NCI-H82 treated with DMSO at 0.1 percent for 48 hours (cell line): ENCODE results near the gene ACP3.
A peak's percentile ranks its signal among the peaks of the same experiment; 100 is the strongest.
"Not testable (repeated sequence)": the region's sequence is repeated elsewhere in the genome, so short reads cannot be mapped to it uniquely, and the experiment has no call there.

ENCODE experiments used
- DNase-seq: peaks from one replicate; lab custom pipeline; 2025; ENCODE audit not compliant: unreplicated experiment; lab: John Stamatoyannopoulos, UW

Gene ACP3

GRCh38 chr3:132356568-132356967 lies 39.4 kb downstream of the ACP3 start:
- no peak for DNase-seq

GRCh38 chr3:132360717-132361116 lies 43.5 kb downstream of the ACP3 start:
- no peak for DNase-seq

- DNase-seq: no peak
Measured at GRCh38 chr3:132362329-132362728, 45.1 kb downstream of the ACP3 start.

- DNase-seq: no peak
Measured at GRCh38 chr3:132368515-132368914, 51.3 kb downstream of the ACP3 start.

GRCh38 chr3:132368962-132369361 lies 51.8 kb downstream of the ACP3 start:
- no peak for DNase-seq

- not testable (repeated sequence) for DNase-seq
Measured at GRCh38 chr3:132376945-132377354, 59.7 kb downstream of the ACP3 start.

- DNase-seq: no peak
Measured at GRCh38 chr3:132378048-132378762, 61.0 kb downstream of the ACP3 start.

GRCh38 chr3:132378846-132379245 lies 61.6 kb downstream of the ACP3 start:
- DNase-seq: no peak

GRCh38 chr3:132380920-132381319 lies 63.7 kb downstream of the ACP3 start:
- no peak for DNase-seq

- DNase-seq: no peak
Measured at GRCh38 chr3:132381348-132381944, 64.2 kb downstream of the ACP3 start.

GRCh38 chr3:132382267-132382666 lies 65.1 kb downstream of the ACP3 start:
- DNase-seq: no peak

- no peak for DNase-seq
Measured at GRCh38 chr3:132382688-132383194, 65.5 kb downstream of the ACP3 start.

GRCh38 chr3:132386259-132386658 lies 69.1 kb downstream of the ACP3 start:
- no peak for DNase-seq

GRCh38 chr3:132392675-132393074 lies 75.5 kb downstream of the ACP3 start:
- not testable (repeated sequence) for DNase-seq

- DNase-seq: no peak
Measured at GRCh38 chr3:132394320-132394719, 77.1 kb downstream of the ACP3 start.

GRCh38 chr3:132395126-132395525 lies 77.9 kb downstream of the ACP3 start:
- DNase-seq: no peak

GRCh38 chr3:132396255-132396654 lies 79.0 kb downstream of the ACP3 start:
- DNase-seq: no peak

- not testable (repeated sequence) for DNase-seq
Measured at GRCh38 chr3:132396776-132397175, 79.6 kb downstream of the ACP3 start.

- DNase-seq: peak; percentile 46
Measured at GRCh38 chr3:132399054-132399929, 82.1 kb downstream of the ACP3 start.

GRCh38 chr3:132401255-132401654 lies 84.0 kb downstream of the ACP3 start:
- no peak for DNase-seq

GRCh38 chr3:132404276-132404675 lies 87.1 kb downstream of the ACP3 start:
- DNase-seq: no peak

GRCh38 chr3:132405188-132405587 lies 88.0 kb downstream of the ACP3 start:
- no peak for DNase-seq
